ENCODE measurements around the gene CLDN7. TPM values are rescaled to one million over a fixed set of nuclear protein-coding genes. Genes with fewer than 3 reads are reported as not detected.

The CLDN7 gene
- total RNA-seq, 1 experiment from 2014 or later = 0.34 TPM

GRCh38 chr17:7226721-7227710, 35.3 kb downstream of the CLDN7 start:
- no peaks in the 10 kb centered on the region for H3K9me3 ChIP-seq (replicated peaks)
- no peaks in the 10 kb centered on the region for H3K4me1 ChIP-seq
- no peak overlapping the region for H3K4me3 ChIP-seq
- no peak overlapping the region for H3K27ac ChIP-seq
- H3K36me3 ChIP-seq = peaks cover 7% of the 10 kb centered on the region; the same call in 1 of the 2 replicates
- H3K27me3 ChIP-seq = no peaks in the 10 kb centered on the region
- no peak for DNase-seq

- Histone ChIP-seq H3K27ac (no peak overlapping the region), H3K36me3 (peaks cover 7% of the 10 kb centered on the region; the same call in 1 of the 2 replicates), H3K4me3 (no peak overlapping the region), H3K27me3 (no peaks in the 10 kb centered on the region), H3K9me3 (replicated peaks) (no peaks in the 10 kb centered on the region), H3K4me1 (no peaks in the 10 kb centered on the region)
- no peak for DNase-seq
Observed at GRCh38 chr17:7225711-7226331, 36.5 kb downstream of the CLDN7 start.

GRCh38 chr17:7224661-7225111, 37.6 kb downstream of the CLDN7 start:
- Histone ChIP-seq H3K27me3 (no peaks in the 10 kb centered on the region), H3K27ac (no peak overlapping the region), H3K36me3 (peaks cover 7% of the 10 kb centered on the region; the same call in 1 of the 2 replicates), H3K4me1 (no peaks in the 10 kb centered on the region), H3K9me3 (replicated peaks) (no peaks in the 10 kb centered on the region), H3K4me3 (no peak overlapping the region)
- no peak for DNase-seq

- no peak overlapping the region for H3K27ac ChIP-seq
- H3K4me3 ChIP-seq = no peak overlapping the region
- peaks cover 5% of the 10 kb centered on the region for H3K4me1 ChIP-seq
- peaks cover 7% of the 10 kb centered on the region; the same call in 1 of the 2 replicates for H3K36me3 ChIP-seq
- H3K27me3 ChIP-seq = no peaks in the 10 kb centered on the region
- H3K9me3 ChIP-seq (replicated peaks) = no peaks in the 10 kb centered on the region
- DNase-seq = no peak
Observed at GRCh38 chr17:7224110-7224509, 38.2 kb downstream of the CLDN7 start.

GRCh38 chr17:7223375-7223774, 38.9 kb downstream of the CLDN7 start:
- DNase-seq = no peak
- Histone ChIP-seq H3K27ac (no peak overlapping the region), H3K9me3 (replicated peaks) (no peaks in the 10 kb centered on the region), H3K27me3 (no peaks in the 10 kb centered on the region), H3K4me1 (peaks cover 12% of the 10 kb centered on the region), H3K36me3 (peaks cover 7% of the 10 kb centered on the region; the same call in 1 of the 2 replicates), H3K4me3 (no peak overlapping the region)

GRCh38 chr17:7222972-7223292, 39.3 kb downstream of the CLDN7 start:
- Histone ChIP-seq H3K27ac (no peak overlapping the region), H3K9me3 (replicated peaks) (no peaks in the 10 kb centered on the region), H3K4me3 (no peak overlapping the region), H3K36me3 (peaks cover 7% of the 10 kb centered on the region; the same call in 1 of the 2 replicates), H3K27me3 (no peaks in the 10 kb centered on the region), H3K4me1 (peaks cover 17% of the 10 kb centered on the region)
- DNase-seq = no peak

GRCh38 chr17:7222093-7222971, 39.9 kb downstream of the CLDN7 start:
- H3K4me3 ChIP-seq = no peak overlapping the region
- H3K9me3 ChIP-seq (replicated peaks) = no peaks in the 10 kb centered on the region
- H3K27ac ChIP-seq = no peak overlapping the region
- no peaks in the 10 kb centered on the region for H3K27me3 ChIP-seq
- no peak for DNase-seq
- peaks cover 7% of the 10 kb centered on the region; the same call in 1 of the 2 replicates for H3K36me3 ChIP-seq
- peaks cover 20% of the 10 kb centered on the region for H3K4me1 ChIP-seq

- Histone ChIP-seq H3K36me3 (peaks cover 7% of the 10 kb centered on the region; the same call in 1 of the 2 replicates), H3K4me3 (no peak overlapping the region), H3K9me3 (replicated peaks) (no peaks in the 10 kb centered on the region), H3K4me1 (peaks cover 21% of the 10 kb centered on the region), H3K27ac (no peak overlapping the region), H3K27me3 (no peaks in the 10 kb centered on the region)
- DNase-seq = no peak
Observed at GRCh38 chr17:7221278-7222092, 40.8 kb downstream of the CLDN7 start.

GRCh38 chr17:7220593-7221277, 41.5 kb downstream of the CLDN7 start:
- H3K4me3 ChIP-seq = peak overlapping the region; percentile 78
- H3K9me3 ChIP-seq (replicated peaks) = no peaks in the 10 kb centered on the region
- H3K27ac ChIP-seq = peak overlapping the region; percentile 56; the same call in 1 of the 2 replicates
- peak; percentile 40 to 52 for DNase-seq
- peaks cover 28% of the 10 kb centered on the region for H3K4me1 ChIP-seq
- H3K36me3 ChIP-seq = peaks cover 7% of the 10 kb centered on the region; the same call in 1 of the 2 replicates
- no peaks in the 10 kb centered on the region for H3K27me3 ChIP-seq

- peak within 1 kb of the TSS; percentile 78 for H3K4me3 ChIP-seq
- H3K9me3 ChIP-seq (replicated peaks) = no peaks in the 10 kb centered on the region
- peak within 1 kb of the TSS; percentile 56 for H3K27ac ChIP-seq
- H3K27me3 ChIP-seq = no peaks in the 10 kb centered on the region
- DNase-seq = peak; percentile 82 to 86
- peaks cover 7% of the 10 kb centered on the region; the same call in 1 of the 2 replicates for H3K36me3 ChIP-seq
- H3K4me1 ChIP-seq = peaks cover 33% of the 10 kb centered on the region
Observed at GRCh38 chr17:7219812-7220592, 42.3 kb downstream of the CLDN7 start, which contains the start of the genes ACADVL and DLG4. ACADVL (plus strand) TSS chr17:7219938; CDS start chr17:7219985, 47 bp downstream. DLG4 (minus strand) TSS chr17:7219836.

- Histone ChIP-seq H3K4me3 (peak overlapping the region; percentile 78), H3K9me3 (replicated peaks) (no peaks in the 10 kb centered on the region), H3K27ac (peak overlapping the region; percentile 56; the same call in 1 of the 2 replicates), H3K4me1 (peaks cover 33% of the 10 kb centered on the region), H3K36me3 (peaks cover 7% of the 10 kb centered on the region; the same call in 1 of the 2 replicates), H3K27me3 (no peaks in the 10 kb centered on the region)
- DNase-seq = no peak
Observed at GRCh38 chr17:7219229-7219811, 43.0 kb downstream of the CLDN7 start.

- peaks cover 33% of the 10 kb centered on the region for H3K4me1 ChIP-seq
- no peak overlapping the region for H3K27ac ChIP-seq
- peak overlapping the region; percentile 78 for H3K4me3 ChIP-seq
- H3K36me3 ChIP-seq = peaks cover 6% of the 10 kb centered on the region; the same call in 1 of the 2 replicates
- no peaks in the 10 kb centered on the region for H3K27me3 ChIP-seq
- DNase-seq = peak; percentile 61 to 67
- no peaks in the 10 kb centered on the region for H3K9me3 ChIP-seq (replicated peaks)
Observed at GRCh38 chr17:7218758-7219157, 43.5 kb downstream of the CLDN7 start.

Data from SJCRH30 (cell line).